ENCODE results near the gene CYP4F3.
"Not testable (repeated sequence)": the region's sequence is repeated elsewhere in the genome, so short reads cannot be mapped to it uniquely, and the experiment has no call there.

Gene CYP4F3

GRCh38 chr19:15633082-15633835, 7.4 kb upstream of the CYP4F3 start:
- no peak for DNase-seq

- DNase-seq = no peak
These were observed 6.6 kb upstream of the CYP4F3 start for GRCh38 chr19:15634105-15634504.

- DNase-seq = no peak
These were observed 5.5 kb upstream of the CYP4F3 start for GRCh38 chr19:15635016-15635805.

GRCh38 chr19:15636026-15636425, 4.7 kb upstream of the CYP4F3 start:
- no peak for DNase-seq

- DNase-seq = no peak
These were observed 1.1 kb upstream of the CYP4F3 start for GRCh38 chr19:15639596-15639995.

GRCh38 chr19:15640904-15641597, 354 bp downstream of the CYP4F3 start:
- no peak for DNase-seq

GRCh38 chr19:15641901-15642491, 1.3 kb downstream of the CYP4F3 start:
- DNase-seq = no peak

GRCh38 chr19:15642807-15643206, 2.1 kb downstream of the CYP4F3 start:
- no peak for DNase-seq

- no peak for DNase-seq
These were observed 2.7 kb downstream of the CYP4F3 start for GRCh38 chr19:15643387-15643786.

GRCh38 chr19:15644066-15644741, 3.5 kb downstream of the CYP4F3 start:
- DNase-seq = no peak

GRCh38 chr19:15644816-15645215, 4.1 kb downstream of the CYP4F3 start:
- DNase-seq = no peak

GRCh38 chr19:15649526-15649925, 8.8 kb downstream of the CYP4F3 start:
- DNase-seq = no peak

- DNase-seq = not testable (repeated sequence)
These were observed 9.4 kb downstream of the CYP4F3 start for GRCh38 chr19:15650123-15650522.

GRCh38 chr19:15651791-15652190, 11.1 kb downstream of the CYP4F3 start:
- no peak for DNase-seq

GRCh38 chr19:15652559-15653278, 12.0 kb downstream of the CYP4F3 start:
- DNase-seq = no peak

- no peak for DNase-seq
These were observed 15.8 kb downstream of the CYP4F3 start for GRCh38 chr19:15656467-15656866.

GRCh38 chr19:15663247-15663646, 22.6 kb downstream of the CYP4F3 start:
- DNase-seq = no peak

GRCh38 chr19:15666186-15666585, 25.5 kb downstream of the CYP4F3 start:
- no peak for DNase-seq

- no peak for DNase-seq
These were observed 26.2 kb downstream of the CYP4F3 start for GRCh38 chr19:15666883-15667282.

GRCh38 chr19:15669440-15669839, 28.7 kb downstream of the CYP4F3 start:
- DNase-seq = no peak

GRCh38 chr19:15669891-15670290, 29.2 kb downstream of the CYP4F3 start:
- DNase-seq = no peak

- DNase-seq = no peak
These were observed 30.6 kb downstream of the CYP4F3 start for GRCh38 chr19:15671237-15671821.

Data from NCI-H1048 (cell line).